ENCODE results near the gene FRMD4A.

DNA sequence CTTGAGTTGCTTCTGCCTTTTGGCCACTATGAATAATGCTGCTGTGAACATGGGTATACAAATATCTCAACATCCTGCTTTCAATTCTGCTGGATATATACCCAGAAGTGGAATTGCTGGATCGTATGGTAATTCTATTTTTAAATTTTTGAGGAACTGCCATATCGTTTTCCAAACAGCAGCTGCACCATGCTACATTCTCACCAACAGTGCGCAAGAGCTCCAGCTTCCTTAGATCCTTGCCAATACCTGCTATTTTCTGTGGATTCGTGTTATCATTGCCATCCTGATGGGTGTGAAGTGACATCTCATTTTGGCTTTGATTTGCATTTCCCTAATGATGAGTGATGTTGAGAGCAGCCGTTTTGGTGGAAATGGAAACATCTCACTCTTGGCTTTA lies 26.7 kb downstream of the FRMD4A start:
- TF ChIP-seq, protein P1, sequence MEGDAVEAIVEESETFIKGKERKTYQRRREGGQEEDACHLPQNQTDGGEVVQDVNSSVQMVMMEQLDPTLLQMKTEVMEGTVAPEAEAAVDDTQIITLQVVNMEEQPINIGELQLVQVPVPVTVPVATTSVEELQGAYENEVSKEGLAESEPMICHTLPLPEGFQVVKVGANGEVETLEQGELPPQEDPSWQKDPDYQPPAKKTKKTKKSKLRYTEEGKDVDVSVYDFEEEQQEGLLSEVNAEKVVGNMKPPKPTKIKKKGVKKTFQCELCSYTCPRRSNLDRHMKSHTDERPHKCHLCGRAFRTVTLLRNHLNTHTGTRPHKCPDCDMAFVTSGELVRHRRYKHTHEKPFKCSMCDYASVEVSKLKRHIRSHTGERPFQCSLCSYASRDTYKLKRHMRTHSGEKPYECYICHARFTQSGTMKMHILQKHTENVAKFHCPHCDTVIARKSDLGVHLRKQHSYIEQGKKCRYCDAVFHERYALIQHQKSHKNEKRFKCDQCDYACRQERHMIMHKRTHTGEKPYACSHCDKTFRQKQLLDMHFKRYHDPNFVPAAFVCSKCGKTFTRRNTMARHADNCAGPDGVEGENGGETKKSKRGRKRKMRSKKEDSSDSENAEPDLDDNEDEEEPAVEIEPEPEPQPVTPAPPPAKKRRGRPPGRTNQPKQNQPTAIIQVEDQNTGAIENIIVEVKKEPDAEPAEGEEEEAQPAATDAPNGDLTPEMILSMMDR (IDR thresholded peaks at IDR 0.05; ENCODE audit: insufficient read depth, low read length, poor library complexity, severe bottlenecking), result no peak
- TF ChIP-seq EZH2phosphoT487 (conservative IDR thresholded peaks at IDR 0.05; ENCODE audit: low read length), result no peak

Measured in SU-DHL-6 (cell line).